Fibroblast of skin of right biceps (primary cell): Measurements from ENCODE around the gene IVD.
A peak's percentile ranks its signal among the peaks of the same experiment; 100 is the strongest.

ENCODE experiments used
- DNase-seq: peaks from one replicate; pipeline ENCODE4 v3.0.0-alpha.2; 2013

The IVD gene

DNA sequence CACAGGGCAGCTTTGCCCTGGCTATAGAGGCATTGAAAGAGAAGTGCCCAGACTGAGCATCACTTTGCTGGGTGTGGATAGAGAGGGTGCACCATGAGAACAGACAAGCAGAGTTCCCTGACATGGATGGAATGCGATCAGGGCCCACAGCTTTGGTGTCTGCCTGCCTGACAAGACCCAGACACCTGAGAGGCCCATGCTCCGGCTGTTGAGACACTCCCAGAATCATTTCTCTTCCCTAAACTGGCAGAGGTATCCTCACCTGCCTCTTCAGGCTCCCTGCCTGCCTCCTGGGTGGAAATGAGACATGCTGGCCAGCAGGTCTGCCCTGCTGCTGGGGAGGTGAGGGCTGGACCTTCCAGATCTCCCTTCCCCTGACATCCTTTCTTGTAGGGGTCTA is 54.8 kb downstream of the IVD start:
- DNase-seq = no peak

DNA sequence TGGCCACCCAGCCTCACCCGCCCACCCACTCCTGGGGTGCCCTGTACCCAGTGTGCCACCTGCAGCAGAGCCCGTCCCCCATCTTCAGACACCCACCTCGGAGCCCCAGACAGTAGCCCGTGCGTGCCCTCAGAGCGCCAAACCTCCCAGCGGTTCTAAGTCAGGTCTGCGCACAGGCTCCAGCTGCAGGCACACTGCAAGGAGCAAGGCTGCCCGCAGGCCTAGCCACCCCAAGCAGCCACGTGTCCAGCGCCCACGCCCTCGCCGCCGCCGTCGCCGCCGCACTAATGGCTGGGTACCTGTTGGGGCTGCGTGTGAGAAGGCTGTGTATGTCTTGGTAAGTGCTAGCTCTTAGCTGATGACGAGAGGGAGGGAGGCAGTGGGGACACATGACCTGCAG is 56.4 kb downstream of the IVD start:
- DNase-seq = no peak

GRCh38 chr15:40463279-40463678 is 57.7 kb downstream of the IVD start:
- no peak for DNase-seq

- no peak for DNase-seq
Measured at GRCh38 chr15:40463886-40464545, 58.4 kb downstream of the IVD start.

GRCh38 chr15:40464595-40465185 is 59.1 kb downstream of the IVD start:
- DNase-seq = no peak

- DNase-seq = no peak
Measured at GRCh38 chr15:40465939-40466338, 60.3 kb downstream of the IVD start.

DNA sequence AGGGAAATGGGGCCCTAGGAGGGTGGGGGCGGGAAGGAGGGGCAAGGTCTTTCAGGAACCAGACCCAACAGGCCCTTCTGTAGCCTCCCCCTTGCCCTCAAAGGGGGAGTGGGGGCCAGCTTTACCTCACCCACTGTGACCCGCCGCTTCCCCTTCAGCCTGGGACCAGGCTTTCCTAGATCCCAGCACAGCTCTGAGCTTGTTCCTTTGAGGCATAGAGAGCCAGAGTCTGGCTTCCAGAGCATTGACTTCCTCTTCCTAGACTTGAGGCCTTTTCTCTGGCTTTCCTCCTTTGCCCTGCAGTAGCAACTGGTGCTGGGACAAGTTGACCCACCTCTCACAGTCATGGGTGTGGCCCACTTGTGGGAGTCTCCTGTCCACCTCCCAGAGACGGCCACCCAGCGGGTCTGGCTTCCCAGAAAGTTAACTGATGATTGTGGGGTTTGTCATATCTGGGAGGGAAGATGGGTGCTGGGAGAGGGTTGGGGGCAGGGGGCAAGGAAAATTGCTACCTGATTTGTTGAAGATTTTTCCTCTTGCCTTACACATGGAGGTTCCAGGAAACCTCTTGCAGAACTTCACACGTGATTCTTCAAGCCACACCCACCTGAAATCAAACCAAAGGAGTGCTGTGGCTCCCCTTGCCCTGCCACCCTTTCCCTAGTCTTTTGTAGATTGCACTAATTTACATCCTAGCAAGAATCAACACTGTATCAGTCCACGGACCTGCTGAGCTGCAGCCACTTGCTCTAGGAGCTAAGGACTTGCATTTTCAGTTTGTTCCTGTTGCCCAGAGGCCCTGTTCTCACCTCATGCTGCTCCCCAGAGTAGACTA is 61.0 kb downstream of the IVD start:
- no peak for DNase-seq

GRCh38 chr15:40467261-40467615 is 61.6 kb downstream of the IVD start:
- no peak for DNase-seq

DNA sequence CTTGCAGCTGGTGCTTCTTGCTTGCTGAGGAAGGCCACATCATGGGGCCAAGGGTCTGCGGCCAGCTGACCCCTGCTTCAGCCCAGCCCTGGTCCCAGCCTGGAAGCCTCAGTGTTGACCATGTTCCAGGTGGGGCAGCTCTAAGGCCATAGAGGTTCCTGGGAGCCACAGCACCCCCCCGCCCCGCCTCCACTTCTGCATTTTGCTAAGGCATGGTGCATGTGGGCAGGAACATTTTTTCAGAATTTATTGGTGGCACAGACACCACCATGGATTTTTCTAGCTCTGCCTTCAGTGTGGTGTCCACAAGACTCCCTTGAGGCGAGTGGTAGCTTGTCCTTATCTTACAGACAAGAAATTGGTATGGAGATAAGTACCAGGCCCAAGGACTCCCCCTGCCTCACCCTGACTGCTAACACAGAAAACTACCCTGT is 63.3 kb downstream of the IVD start:
- DNase-seq = no peak

- no peak for DNase-seq
Measured at GRCh38 chr15:40469776-40470390, 64.3 kb downstream of the IVD start.

- peak; percentile 67 for DNase-seq
Measured at GRCh38 chr15:40470423-40471104, 65.0 kb downstream of the IVD start, which contains the start of gene CHST14. Gene CHST14, plus strand, starts transcription at chr15:40470984. Its CDS starts 230 bp downstream, at chr15:40471214.
